ENCODE measurements around the gene BAAT.
"Not testable (repeated sequence)": the region's sequence is repeated elsewhere in the genome, so short reads cannot be mapped to it uniquely, and the experiment has no call there.

BAAT gene

GRCh38 chr9:101365181-101365580, 19.6 kb downstream of the BAAT start:
- DNase-seq (ENCODE audit: low spot score) (no peak), FAIRE-seq (peak; percentile 37)

GRCh38 chr9:101362450-101362849, 22.4 kb downstream of the BAAT start:
- FAIRE-seq = no peak

DNA sequence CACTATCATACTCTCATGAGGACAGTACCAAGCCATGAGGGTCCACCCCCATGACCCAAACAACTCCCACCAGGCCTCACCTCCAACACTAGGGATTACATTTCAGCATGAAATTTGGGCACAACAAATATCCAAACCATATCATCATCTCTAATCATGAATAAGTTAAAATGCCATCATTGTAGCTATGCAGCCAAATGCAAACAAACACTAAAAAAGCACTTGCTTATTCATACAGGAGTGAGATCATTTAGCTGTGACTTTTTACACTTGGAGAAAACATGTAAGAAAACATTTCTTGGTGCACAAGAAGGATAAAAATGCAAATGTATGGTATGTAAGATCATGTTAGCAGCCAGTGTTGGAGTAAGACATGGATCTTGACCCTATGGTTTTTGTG, 24.2 kb downstream of the BAAT start:
- no peak for DNase-seq (ENCODE audit: low spot score)
- no peak for FAIRE-seq

More at GRCh38 chr9:101362450-101362849, 22.4 kb downstream of the BAAT start:
- no peak for DNase-seq (ENCODE audit: low spot score)

DNA sequence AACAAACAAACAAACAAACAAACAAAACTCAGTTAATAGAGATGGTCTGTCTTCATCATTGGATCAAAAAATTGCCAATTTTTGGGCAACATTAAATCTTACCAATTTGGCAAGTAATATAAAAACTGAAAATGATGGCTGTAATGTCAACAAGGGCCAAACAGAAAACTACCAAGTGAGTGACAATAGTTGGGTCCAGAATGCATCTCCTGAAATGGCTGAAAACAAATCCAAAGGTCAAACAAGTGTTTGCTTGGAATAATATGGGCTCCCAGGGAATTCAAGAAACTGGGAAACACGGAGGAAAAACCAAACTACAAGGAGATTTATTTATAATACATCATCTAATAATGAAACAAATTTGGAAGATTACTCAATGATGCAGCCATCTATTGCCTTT, 25.1 kb downstream of the BAAT start:
- DNase-seq (ENCODE audit: low spot score) (no peak), FAIRE-seq (no peak)

- FAIRE-seq (no peak), DNase-seq (ENCODE audit: low spot score) (no peak)
Observed at GRCh38 chr9:101356619-101357018, 28.2 kb downstream of the BAAT start.

GRCh38 chr9:101354765-101355708, 29.8 kb downstream of the BAAT start:
- DNase-seq (ENCODE audit: low spot score) (no peak), FAIRE-seq (no peak)

DNA sequence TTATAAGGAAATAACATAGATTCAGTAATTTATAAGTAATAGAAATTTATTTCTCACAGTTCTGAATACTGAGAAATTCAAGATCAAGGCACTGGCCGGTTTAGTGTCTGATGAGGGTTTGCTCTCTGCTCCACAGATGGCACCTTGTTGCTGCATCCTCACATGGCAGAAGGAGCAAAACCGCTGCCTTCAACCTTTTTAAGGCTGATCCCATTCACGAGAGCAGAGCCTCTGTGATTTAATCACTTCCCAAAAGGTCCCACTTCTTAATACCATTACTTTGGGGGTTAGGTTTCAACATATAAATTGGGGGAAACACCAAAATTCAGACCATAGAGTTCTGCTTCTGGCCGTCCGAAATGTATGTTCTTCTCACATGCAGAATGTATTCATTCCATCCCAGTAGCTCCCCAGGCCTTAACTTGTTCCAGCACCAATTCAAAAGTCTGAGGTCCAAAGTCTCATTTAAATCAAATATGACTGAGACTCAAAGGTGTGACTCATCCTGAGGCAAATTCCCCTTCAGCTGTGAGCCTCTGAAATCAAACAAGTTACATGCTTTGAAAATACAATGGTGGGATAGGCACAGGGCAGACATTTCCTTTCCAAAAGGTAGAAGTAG, 30.6 kb downstream of the BAAT start:
- FAIRE-seq (peak; percentile 35), DNase-seq (ENCODE audit: low spot score) (peak; percentile 41)

GRCh38 chr9:101353683-101354082, 31.1 kb downstream of the BAAT start:
- DNase-seq (ENCODE audit: low spot score) = no peak
- FAIRE-seq = no peak

DNA sequence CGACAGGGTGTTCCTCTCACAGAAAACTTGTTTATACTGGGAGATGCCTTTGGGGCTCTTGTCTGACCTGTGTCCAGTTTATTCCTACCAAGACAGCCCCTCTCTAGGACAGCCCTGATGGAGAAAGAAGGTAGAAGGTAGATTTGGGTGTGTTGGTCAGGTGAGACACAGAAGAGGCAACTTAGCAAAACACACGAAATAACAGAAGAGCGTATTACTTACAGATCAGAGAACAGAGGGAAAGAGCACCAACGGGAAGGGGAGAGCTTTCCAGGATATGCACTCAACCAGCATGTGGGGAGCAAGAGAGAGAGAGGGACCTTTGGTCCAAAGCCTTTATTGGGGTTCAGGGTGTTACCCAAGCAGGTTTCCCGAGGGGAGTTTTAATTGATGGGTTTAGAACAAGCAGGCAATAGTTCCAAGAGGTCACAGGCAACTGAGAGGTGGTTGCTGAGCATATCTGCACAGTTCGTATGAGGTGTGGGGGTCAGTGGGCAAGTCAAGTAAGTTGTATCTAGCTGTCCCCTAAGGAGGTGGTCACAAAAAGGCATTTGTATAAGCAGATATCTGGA, 31.8 kb downstream of the BAAT start:
- FAIRE-seq (no peak), DNase-seq (ENCODE audit: low spot score) (no peak)

DNA sequence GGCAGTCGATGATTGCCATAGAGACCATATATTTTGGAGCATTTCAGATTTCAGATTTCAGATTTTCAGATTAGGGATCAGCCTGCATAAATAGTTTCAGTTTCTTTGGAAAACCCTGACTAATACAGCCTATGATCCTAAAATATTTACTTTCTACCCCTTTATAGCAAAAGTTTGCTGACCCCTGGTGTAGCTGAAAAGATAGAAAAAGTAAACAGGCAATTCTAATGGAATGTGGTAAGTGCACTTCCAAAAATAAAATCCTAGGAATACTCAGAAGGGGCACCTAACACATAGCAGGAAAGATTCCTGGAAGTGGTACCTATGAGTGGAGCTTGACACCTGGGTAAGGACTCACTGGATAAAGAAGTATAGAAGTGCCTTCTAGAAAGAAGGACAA, 34.5 kb downstream of the BAAT start:
- DNase-seq (ENCODE audit: low spot score) (no peak), FAIRE-seq (no peak)

DNA sequence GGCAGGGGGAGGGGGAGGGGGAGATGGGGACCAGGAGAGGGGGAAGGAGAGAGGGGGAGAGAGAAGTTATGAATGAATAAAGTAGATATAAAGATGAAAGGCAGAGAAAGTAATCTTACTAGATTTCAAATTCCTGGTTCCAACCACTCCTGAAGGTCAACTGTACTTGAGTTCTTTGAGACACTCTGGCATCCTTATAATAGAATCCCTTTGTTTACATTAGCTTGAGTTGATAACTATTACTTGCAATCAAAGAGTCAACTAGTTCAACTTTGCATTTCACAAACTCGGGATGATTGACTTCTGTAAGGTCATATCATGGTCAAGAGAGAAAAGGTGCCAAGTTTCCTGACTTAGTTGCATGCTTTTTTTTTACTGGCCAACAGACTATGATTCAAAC, 42.2 kb downstream of the BAAT start:
- FAIRE-seq = no peak

DNA sequence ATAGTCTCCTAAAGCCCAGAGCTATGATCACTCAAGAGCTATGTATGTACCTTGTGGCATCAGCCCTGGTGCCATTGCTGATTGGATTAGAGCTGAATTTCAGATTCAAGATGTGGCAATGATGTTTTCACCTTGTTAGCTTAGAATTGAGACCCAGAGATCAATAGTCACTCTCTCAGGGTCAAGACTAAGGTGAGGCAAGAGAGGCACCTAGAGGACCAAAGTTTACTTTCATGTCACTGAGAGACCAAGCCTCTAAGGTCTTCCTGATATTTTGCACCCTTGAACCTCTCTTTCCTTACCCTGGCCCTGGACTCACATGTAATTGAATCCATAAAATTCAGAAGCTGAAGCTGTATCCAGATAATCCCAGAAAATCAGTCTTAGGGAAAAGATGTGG, 42.8 kb downstream of the BAAT start:
- DNase-seq (ENCODE audit: low spot score) (no peak), FAIRE-seq (no peak)

More for the DNA sequence above, 42.2 kb downstream of the BAAT start:
- DNase-seq (ENCODE audit: low spot score) = no peak

- no peak for FAIRE-seq
- no peak for DNase-seq (ENCODE audit: low spot score)
Observed at GRCh38 chr9:101337237-101337636, 47.6 kb downstream of the BAAT start.

GRCh38 chr9:101336091-101336490, 48.7 kb downstream of the BAAT start:
- DNase-seq (ENCODE audit: low spot score) (no peak), FAIRE-seq (no peak)

DNA sequence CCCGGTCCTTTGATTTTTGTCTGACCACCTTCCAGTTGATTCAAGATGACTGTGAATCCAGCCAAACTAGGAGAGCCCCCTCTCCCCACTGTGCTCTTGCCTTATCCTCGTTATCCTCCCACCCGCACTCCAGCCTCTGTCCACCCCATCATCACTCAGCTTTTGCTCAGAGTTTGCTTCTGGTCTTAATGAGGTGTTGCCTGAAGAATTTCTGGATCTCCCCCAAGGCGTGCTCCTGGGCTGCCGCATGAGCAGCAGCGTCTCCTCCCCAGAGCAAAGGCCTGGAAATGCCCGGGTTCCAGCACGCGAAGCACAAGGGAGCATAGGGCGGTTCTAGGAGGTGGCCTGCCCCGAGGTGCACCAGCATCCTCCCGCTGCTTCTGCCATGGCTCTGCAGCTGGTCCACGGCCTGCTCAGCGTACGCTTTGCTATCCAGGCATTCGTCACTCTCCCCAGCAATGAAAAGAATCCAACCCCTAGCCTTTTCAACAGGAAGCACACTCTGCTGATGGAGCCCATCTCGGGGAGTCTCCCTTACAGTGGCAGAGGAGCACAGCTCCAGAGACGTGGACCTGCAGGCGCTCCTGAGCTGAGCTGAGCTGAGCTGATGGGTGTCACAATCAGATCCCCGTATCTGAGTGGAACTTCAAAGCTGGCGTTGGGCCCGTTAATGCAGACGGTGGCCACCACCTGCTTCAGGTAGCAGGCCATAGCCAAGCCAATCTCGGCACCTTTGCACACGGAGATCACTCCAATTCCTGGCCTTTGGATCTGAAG, 50.7 kb downstream of the BAAT start:
- DNase-seq (ENCODE audit: low spot score) (no peak), FAIRE-seq (no peak)

DNA sequence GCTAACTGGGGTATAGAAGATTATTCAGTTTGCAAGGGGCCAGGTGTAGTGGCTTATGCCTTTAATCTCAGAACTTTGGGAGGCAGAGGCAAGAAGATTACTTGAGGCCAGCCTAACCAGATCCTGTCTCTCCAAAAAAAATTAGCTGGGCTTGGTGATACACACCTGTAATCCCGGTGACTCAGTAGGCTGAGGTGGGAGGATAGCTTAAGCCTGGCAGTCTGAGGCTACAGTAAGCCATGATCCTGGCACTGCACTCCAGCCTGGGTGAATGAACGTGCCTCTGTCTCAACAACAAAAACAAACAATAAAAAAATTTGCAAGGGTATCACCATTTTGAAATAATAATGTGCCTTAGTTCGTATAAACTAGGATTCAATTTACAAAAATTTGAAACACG, 51.3 kb downstream of the BAAT start:
- DNase-seq (ENCODE audit: low spot score) = no peak
- FAIRE-seq = no peak

DNA sequence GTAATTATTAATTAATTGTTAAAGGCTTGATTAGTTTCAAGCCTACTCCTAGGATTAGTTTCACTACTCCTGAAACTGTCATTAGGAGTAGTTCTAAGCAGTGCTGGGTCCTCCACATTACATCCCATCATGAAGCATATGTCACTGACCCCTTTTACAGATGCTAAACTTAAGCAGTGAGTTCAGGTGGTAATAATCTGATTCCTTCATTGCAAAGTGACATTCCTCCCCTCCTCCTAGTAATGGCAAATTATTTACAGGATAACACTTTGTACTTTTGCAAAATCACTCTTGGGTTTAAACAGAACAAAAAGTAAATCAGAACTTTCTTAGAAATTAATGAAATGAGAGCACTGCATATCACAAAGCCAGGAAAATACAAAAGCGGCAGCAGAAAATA, 52.4 kb downstream of the BAAT start:
- DNase-seq (ENCODE audit: low spot score) = no peak
- FAIRE-seq = no peak

DNA sequence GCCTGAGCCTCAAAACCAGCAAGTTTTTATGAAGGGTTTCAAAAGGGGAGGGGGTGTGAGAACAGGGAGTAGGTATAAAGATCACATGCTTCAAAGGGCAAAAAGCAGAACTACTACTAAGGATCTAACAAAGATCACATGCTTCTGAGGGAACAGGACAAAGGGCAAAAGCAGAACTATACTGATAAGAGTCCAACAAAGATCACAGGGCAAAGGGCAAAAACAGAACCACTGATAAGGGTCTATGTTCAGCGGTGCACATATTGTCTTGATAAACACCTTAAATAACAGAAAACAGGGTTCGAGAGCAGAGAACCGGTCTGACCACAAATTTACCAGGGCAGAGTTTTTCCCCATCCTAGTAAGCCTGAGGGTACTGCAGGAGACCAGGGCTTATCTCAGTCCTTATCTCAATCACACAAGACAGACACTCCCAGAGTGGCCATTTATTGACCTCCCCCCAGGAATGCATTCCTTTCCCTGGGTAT, 57.3 kb downstream of the BAAT start:
- FAIRE-seq; DNase-seq (ENCODE audit: low spot score): not testable (repeated sequence)

- DNase-seq (ENCODE audit: low spot score) (no peak), FAIRE-seq (no peak)
Observed at GRCh38 chr9:101326501-101326900, 58.3 kb downstream of the BAAT start.

DNA sequence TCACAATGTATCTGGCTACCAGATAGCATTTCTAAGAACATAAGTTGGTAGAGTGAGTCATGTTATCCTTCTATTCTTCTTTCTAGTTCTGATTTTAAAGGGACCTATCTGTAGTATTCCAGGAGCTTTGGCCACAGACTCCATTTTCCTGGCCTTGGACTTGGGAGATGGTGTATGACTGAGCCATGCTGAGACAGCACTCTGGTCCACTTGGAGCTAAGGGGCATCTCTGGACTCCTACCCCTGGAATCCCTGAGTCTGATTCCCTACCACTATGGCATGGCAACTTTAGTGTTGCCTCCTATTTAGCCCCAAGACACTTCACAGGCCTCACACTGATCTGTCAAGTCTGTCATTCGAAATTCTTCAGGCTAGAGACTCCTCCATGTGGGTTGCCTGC, 58.8 kb downstream of the BAAT start:
- no peak for DNase-seq (ENCODE audit: low spot score)

DNA sequence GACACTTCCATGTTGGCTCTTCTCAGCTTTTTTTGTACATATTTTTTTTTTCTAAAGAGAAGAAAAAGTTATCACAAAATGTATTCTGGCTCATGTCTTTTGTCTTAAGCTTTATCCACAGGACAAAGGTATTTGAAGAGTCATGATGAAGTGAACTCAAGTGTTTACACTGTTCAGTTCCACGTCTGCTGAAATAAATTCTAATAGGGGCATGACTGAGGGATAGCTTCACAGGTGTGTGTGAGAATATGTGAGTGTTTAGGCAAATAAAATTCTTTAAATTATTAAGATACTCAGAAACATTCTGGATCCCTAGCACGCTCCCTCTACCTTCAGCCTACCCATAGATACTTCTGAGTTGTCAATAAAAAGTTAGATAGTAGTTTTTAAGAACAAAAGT, 59.8 kb downstream of the BAAT start:
- DNase-seq (ENCODE audit: low spot score) = no peak
- no peak for FAIRE-seq

More for the DNA sequence above, 58.8 kb downstream of the BAAT start:
- no peak for FAIRE-seq

All from RCC 7860 (cell line).